Stimulated activated CD8-positive, alpha-beta memory T cell treated with anti-CD3 and anti-CD28 coated beads, Interleukin-4, amount 100 ng/mL, for 24 hours (primary cell): ENCODE measurements around the gene OR6K2.

Source experiments
- DNase-seq: peaks from one replicate; pipeline ENCODE4 v3.0.0-alpha.2; 2020; ENCODE audit warnings: low read depth

The OR6K2 gene

GRCh38 chr1:158686111-158687009 lies 14.1 kb downstream of the OR6K2 start, which contains the start of gene SPTA1:
TSS of gene SPTA1 (minus strand) at chr1:158686715. CDS start at chr1:158686517, 198 bp downstream.
- no peak for DNase-seq

- no peak for DNase-seq
These were observed 15.4 kb downstream of the OR6K2 start for GRCh38 chr1:158685085-158685484.

GRCh38 chr1:158681606-158682005 lies 18.8 kb downstream of the OR6K2 start:
- DNase-seq: no peak

GRCh38 chr1:158679289-158679688 lies 21.2 kb downstream of the OR6K2 start:
- no peak for DNase-seq

- DNase-seq: no peak
These were observed 24.7 kb downstream of the OR6K2 start for GRCh38 chr1:158675563-158676323.

GRCh38 chr1:158674302-158674701 lies 26.1 kb downstream of the OR6K2 start:
- DNase-seq: no peak

- no peak for DNase-seq
These were observed 34.4 kb downstream of the OR6K2 start for GRCh38 chr1:158666037-158666436.

GRCh38 chr1:158654571-158654970 lies 45.9 kb downstream of the OR6K2 start:
- DNase-seq: no peak

GRCh38 chr1:158654086-158654485 lies 46.4 kb downstream of the OR6K2 start:
- no peak for DNase-seq

GRCh38 chr1:158652721-158653334 lies 47.6 kb downstream of the OR6K2 start:
- DNase-seq: no peak
